ENCODE data around the gene PRR27. TPM values are rescaled to one million over a fixed set of nuclear protein-coding genes. Genes with fewer than 3 reads are reported as not detected.

PRR27 gene
- total RNA-seq, 1 donor from 2014 or later: not detected

- Histone ChIP-seq H3K27me3 (ENCODE audit: insufficient read depth, low read length) (no peaks in the 10 kb centered on the region), H3K4me1 (ENCODE audit: insufficient read depth, low read length) (no peaks in the 10 kb centered on the region), H3K27ac (ENCODE audit: low read depth, low read length) (no peak overlapping the region), H3K36me3 (ENCODE audit: insufficient read depth, low read length) (no peaks in the 10 kb centered on the region), H3K4me3 (ENCODE audit: insufficient read depth, low read depth, low read length) (no peak overlapping the region), H3K4me2 (ENCODE audit: low read length) (no peak overlapping the region), H3K9me3 (ENCODE audit: insufficient read depth, low read depth, low read length) (no peaks in the 10 kb centered on the region), H4K20me1 (ENCODE audit: insufficient read depth, low read length) (no peaks in the 10 kb centered on the region), H2AFZ (ENCODE audit: low read depth, low read length) (no peak overlapping the region), H3K9ac (ENCODE audit: low read length) (no peak overlapping the region), H3K79me2 (ENCODE audit: insufficient read depth, low read length) (no peaks in the 10 kb centered on the region)
- Mint-ChIP-seq H3K36me3 (ENCODE audit: low read depth, unreplicated experiment) (no peaks in the 10 kb centered on the region), H3K4me3 (ENCODE audit: unreplicated experiment) (no peak overlapping the region), H3K27me3 (ENCODE audit: low read depth, unreplicated experiment) (no peaks in the 10 kb centered on the region), H3K27ac (ENCODE audit: unreplicated experiment) (no peak overlapping the region), H3K9me3 (ENCODE audit: unreplicated experiment) (no peaks in the 10 kb centered on the region), H3K4me1 (ENCODE audit: low read depth, unreplicated experiment) (no peaks in the 10 kb centered on the region)
- DNase-seq (ENCODE audit: low read depth) (no peak), FAIRE-seq (no peak)
- TF ChIP-seq CTCF (IDR thresholded peaks at IDR 0.05; ENCODE audit: insufficient read depth, low read depth, low read length) (no peak), EZH2 (IDR thresholded peaks at IDR 0.05; ENCODE audit: insufficient read depth, low read length) (no peak)
Observed at GRCh38 chr4:70152088-70152487, 1.9 kb upstream of the PRR27 start.

DNA sequence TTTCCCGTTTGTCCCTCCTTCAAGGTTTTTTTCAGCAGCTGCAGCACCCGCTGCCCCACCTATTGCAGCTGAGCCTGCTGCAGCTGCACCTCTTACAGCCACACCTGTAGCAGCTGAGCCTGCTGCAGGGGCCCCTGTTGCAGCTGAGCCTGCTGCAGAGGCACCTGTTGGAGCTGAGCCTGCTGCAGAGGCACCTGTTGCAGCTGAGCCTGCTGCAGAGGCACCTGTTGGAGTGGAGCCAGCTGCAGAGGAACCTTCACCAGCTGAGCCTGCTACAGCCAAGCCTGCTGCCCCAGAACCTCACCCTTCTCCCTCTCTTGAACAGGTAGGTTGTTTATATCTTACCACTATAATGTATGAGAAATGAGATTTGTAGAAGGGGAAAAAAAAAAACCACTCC, 4.5 kb downstream of the PRR27 start:
- no peak overlapping the region for H2AFZ ChIP-seq (ENCODE audit: low read depth, low read length)
- H3K4me1 Mint-ChIP-seq (ENCODE audit: low read depth, unreplicated experiment): no peaks in the 10 kb centered on the region
- no peaks in the 10 kb centered on the region for H3K4me1 ChIP-seq (ENCODE audit: insufficient read depth, low read length)
- H3K27ac Mint-ChIP-seq (ENCODE audit: unreplicated experiment): no peak overlapping the region
- H3K27me3 ChIP-seq (ENCODE audit: insufficient read depth, low read length): no peaks in the 10 kb centered on the region
- no peak for DNase-seq (ENCODE audit: low read depth)
- FAIRE-seq: no peak
- H3K4me2 ChIP-seq (ENCODE audit: low read length): no peak overlapping the region
- no peaks in the 10 kb centered on the region for H3K9me3 Mint-ChIP-seq (ENCODE audit: unreplicated experiment)
- no peaks in the 10 kb centered on the region for H3K36me3 ChIP-seq (ENCODE audit: insufficient read depth, low read length)
- no peak overlapping the region for H3K9ac ChIP-seq (ENCODE audit: low read length)
- no peaks in the 10 kb centered on the region for H4K20me1 ChIP-seq (ENCODE audit: insufficient read depth, low read length)
- H3K4me3 ChIP-seq (ENCODE audit: insufficient read depth, low read depth, low read length): no peak overlapping the region
- H3K27ac ChIP-seq (ENCODE audit: low read depth, low read length): no peak overlapping the region
- H3K9me3 ChIP-seq (ENCODE audit: insufficient read depth, low read depth, low read length): no peaks in the 10 kb centered on the region
- H3K27me3 Mint-ChIP-seq (ENCODE audit: low read depth, unreplicated experiment): no peaks in the 10 kb centered on the region
- H3K36me3 Mint-ChIP-seq (ENCODE audit: low read depth, unreplicated experiment): no peaks in the 10 kb centered on the region
- H3K4me3 Mint-ChIP-seq (ENCODE audit: unreplicated experiment): no peak overlapping the region
- TF ChIP-seq EZH2 (IDR thresholded peaks at IDR 0.05; ENCODE audit: insufficient read depth, low read length): no peak
- TF ChIP-seq CTCF (IDR thresholded peaks at IDR 0.05; ENCODE audit: insufficient read depth, low read depth, low read length): no peak
- H3K79me2 ChIP-seq (ENCODE audit: insufficient read depth, low read length): no peaks in the 10 kb centered on the region

DNA sequence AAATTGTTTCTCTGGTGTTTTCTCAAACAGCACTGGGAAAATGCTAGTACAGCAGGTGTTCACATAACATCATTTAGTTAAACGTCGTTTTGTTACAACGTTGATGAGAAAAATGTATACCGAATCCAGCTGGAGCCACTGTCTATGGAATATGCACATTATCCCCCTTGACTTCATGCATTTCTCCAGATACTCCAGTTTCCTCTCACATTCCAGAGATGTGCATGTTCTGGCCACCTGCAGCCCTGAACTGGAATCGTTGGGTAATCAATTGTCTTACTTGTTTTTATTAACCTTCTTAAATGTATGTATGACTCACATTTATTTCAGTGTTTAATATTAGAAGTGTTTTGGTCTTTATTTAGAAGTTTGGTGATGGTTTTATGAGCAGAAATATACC, 23.1 kb downstream of the PRR27 start:
- Histone ChIP-seq H3K4me3 (ENCODE audit: insufficient read depth, low read depth, low read length) (no peak overlapping the region), H3K9ac (ENCODE audit: low read length) (no peak overlapping the region), H4K20me1 (ENCODE audit: insufficient read depth, low read length) (no peaks in the 10 kb centered on the region), H3K27me3 (ENCODE audit: insufficient read depth, low read length) (no peaks in the 10 kb centered on the region), H3K9me3 (ENCODE audit: insufficient read depth, low read depth, low read length) (no peaks in the 10 kb centered on the region), H3K36me3 (ENCODE audit: insufficient read depth, low read length) (no peaks in the 10 kb centered on the region), H3K27ac (ENCODE audit: low read depth, low read length) (no peak overlapping the region), H2AFZ (ENCODE audit: low read depth, low read length) (no peak overlapping the region), H3K79me2 (ENCODE audit: insufficient read depth, low read length) (no peaks in the 10 kb centered on the region), H3K4me2 (ENCODE audit: low read length) (no peak overlapping the region), H3K4me1 (ENCODE audit: insufficient read depth, low read length) (no peaks in the 10 kb centered on the region)
- no peak overlapping the region for H3K4me3 Mint-ChIP-seq (ENCODE audit: unreplicated experiment)
- H3K36me3 Mint-ChIP-seq (ENCODE audit: low read depth, unreplicated experiment): no peaks in the 10 kb centered on the region
- TF ChIP-seq CTCF (IDR thresholded peaks at IDR 0.05; ENCODE audit: insufficient read depth, low read depth, low read length) (no peak), EZH2 (IDR thresholded peaks at IDR 0.05; ENCODE audit: insufficient read depth, low read length) (no peak)
- H3K4me1 Mint-ChIP-seq (ENCODE audit: low read depth, unreplicated experiment): no peaks in the 10 kb centered on the region
- no peaks in the 10 kb centered on the region for H3K9me3 Mint-ChIP-seq (ENCODE audit: unreplicated experiment)
- DNase-seq (ENCODE audit: low read depth): no peak
- no peak for FAIRE-seq
- H3K27me3 Mint-ChIP-seq (ENCODE audit: low read depth, unreplicated experiment): no peaks in the 10 kb centered on the region
- no peak overlapping the region for H3K27ac Mint-ChIP-seq (ENCODE audit: unreplicated experiment)

Measured in astrocyte (in vitro differentiated cells and primary cell).